GM12865 (cell line): Measurements from ENCODE around the gene GNG8.

Experiments
- DNase-seq: peaks from one replicate; pipeline ENCODE4 v3.0.0; 2010; ENCODE audit warnings: low read depth
- H3K4me3 ChIP-seq: 2 replicates; pipeline ENCODE4 v1.5.1; 2011; ENCODE audit warnings: mild to moderate bottlenecking, low read depth, low read length, control low read depth
- TF ChIP-seq, protein P1 (sequence below): IDR thresholded peaks from 2 replicates; pipeline ENCODE4 v1.5.1; 2011; ENCODE audit warnings: low read length, control low read depth, low read depth, inconsistent platforms; ENCODE audit not compliant: insufficient read depth; ENCODE audit errors: missing control alignments

The GNG8 gene

DNA sequence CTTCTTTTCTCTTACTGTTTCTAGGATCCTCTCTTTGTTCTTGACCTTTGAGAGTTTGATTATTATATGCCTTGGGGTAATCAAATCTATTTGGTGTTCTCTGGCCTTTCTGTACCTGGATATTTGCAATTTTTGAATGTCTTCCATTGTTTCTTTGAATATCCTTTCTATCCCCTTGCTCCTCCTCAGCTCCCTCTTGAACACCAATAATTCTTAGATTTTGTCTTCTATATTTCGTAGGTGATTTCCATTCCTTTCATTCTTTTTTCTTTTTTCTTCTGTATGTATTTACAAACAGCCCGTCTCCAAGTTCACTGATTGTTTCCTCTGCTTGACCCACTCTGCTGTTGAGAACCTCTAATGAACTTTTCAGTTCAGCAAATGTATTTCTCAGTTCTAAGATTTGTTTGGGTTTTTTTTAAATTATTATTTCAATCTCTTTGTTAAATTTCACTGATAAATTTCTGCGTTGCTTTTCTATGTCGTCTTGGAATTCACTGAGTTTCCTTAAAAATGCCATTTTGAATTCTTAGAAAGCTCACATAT lies 37.6 kb downstream of the GNG8 start:
- no peak overlapping the region for H3K4me3 ChIP-seq
- DNase-seq, result no peak
- TF ChIP-seq, protein P1, sequence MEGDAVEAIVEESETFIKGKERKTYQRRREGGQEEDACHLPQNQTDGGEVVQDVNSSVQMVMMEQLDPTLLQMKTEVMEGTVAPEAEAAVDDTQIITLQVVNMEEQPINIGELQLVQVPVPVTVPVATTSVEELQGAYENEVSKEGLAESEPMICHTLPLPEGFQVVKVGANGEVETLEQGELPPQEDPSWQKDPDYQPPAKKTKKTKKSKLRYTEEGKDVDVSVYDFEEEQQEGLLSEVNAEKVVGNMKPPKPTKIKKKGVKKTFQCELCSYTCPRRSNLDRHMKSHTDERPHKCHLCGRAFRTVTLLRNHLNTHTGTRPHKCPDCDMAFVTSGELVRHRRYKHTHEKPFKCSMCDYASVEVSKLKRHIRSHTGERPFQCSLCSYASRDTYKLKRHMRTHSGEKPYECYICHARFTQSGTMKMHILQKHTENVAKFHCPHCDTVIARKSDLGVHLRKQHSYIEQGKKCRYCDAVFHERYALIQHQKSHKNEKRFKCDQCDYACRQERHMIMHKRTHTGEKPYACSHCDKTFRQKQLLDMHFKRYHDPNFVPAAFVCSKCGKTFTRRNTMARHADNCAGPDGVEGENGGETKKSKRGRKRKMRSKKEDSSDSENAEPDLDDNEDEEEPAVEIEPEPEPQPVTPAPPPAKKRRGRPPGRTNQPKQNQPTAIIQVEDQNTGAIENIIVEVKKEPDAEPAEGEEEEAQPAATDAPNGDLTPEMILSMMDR, result no peak

GRCh38 chr19:46596008-46596407 lies 40.0 kb downstream of the GNG8 start:
- H3K4me3 ChIP-seq, result no peak overlapping the region
- DNase-seq, result no peak
- TF ChIP-seq, protein P1, result no peak

DNA sequence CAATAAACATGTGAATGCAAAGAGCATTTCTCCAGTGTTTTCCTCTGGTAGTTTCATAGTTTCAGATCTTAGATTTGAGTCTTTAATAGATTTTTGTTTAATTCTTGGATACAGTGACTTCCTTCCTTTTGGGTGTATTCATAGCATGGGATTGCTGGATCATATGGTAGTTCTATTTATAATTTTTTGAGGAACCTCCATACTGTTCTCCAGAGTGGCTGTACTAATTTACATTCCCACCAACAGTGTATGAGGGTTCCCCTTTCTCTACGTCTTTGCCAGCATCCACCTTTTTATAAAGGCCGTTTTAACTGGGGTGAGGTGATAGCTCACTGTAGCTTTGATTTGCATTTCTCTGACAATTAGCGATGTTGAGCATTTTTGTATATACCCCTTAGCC lies 44.1 kb downstream of the GNG8 start:
- TF ChIP-seq, protein P1, result no peak
- DNase-seq, result no peak
- H3K4me3 ChIP-seq, result no peak overlapping the region

DNA sequence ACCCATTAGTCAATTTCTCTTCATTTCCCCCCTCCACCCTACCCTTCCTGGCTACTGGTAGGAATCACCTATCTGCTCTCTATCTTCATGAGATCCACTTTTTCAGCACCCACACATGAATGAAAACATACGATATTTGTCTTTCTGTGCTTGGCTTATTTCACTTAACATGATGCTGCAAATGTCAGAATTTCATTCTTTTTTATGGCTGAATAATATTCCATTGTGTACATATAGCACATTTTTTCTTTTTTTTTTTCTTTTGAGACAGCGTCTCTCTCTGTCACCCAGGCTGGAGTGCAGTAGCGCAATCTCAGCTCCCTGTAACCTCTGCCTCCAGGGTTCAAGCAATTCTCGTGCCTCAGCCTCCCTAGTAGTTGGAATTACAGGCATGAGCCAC lies 44.7 kb downstream of the GNG8 start:
- no peak for DNase-seq
- no peak overlapping the region for H3K4me3 ChIP-seq
- TF ChIP-seq, protein P1, result no peak

DNA sequence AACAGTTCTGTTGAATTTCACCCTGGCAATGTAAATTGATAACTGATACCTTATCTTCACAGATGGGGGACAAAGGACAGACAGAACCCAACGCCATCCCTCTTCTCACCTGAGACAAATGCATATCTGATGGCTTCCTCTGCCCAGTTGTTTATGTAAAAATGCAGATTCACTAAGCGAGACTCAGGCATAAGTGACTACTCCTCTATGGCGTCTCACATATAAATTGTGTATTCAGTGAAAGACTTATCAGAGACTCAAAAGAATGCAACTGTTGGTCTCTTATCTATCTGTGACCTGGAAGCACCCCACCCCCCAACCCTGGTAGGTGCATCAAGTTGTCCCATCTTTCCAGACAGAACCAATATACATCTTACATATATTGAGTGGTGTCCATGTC lies 48.1 kb downstream of the GNG8 start:
- TF ChIP-seq, protein P1, result no peak
- no peak overlapping the region for H3K4me3 ChIP-seq
- DNase-seq, result no peak

DNA sequence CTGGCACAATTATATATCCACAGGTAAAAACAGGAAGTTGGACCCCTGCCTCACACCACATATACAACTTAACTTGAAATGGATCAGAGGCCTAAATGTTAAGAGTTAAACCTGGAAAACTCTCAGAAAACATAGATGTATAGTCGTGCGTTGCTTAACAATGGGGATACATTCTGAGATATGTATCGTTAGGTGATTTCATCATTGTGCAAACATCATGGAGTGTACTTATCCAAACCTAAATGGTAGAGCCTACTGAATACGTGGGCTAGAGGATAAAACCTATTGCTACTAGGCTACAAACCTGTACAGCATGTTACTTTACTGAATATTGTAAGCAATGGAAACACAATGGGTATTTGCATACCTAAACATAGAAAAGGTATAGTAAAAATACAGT lies 49.7 kb downstream of the GNG8 start:
- no peak for DNase-seq
- H3K4me3 ChIP-seq, result no peak overlapping the region
- TF ChIP-seq, protein P1, result no peak

- TF ChIP-seq, protein P1, result no peak
- no peak for DNase-seq
- H3K4me3 ChIP-seq, result no peak overlapping the region
Observed at GRCh38 chr19:46585539-46585938, 50.5 kb downstream of the GNG8 start.
